Activated naive CD4-positive, alpha-beta T cell treated with anti-CD3 and anti-CD28 coated beads, Interleukin-2, amount 10 ng/mL, durations not matched to agents 5 hours and 36 hours (primary cell): ENCODE results near the gene KLRC3. TPM values are rescaled to one million over a fixed set of nuclear protein-coding genes. Genes with fewer than 3 reads are reported as not detected.

Experiments
- total RNA-seq, 2 experiments: library from RNA; stranded (reverse); gene quantifications; one replicate each; pipeline ENCODE4 v1.2.3, GENCODE V29; 2021

Gene KLRC3
- total RNA-seq: under 1 TPM in 1 of 2 experiments, not detected in 1; 0.30 TPM

DNA sequence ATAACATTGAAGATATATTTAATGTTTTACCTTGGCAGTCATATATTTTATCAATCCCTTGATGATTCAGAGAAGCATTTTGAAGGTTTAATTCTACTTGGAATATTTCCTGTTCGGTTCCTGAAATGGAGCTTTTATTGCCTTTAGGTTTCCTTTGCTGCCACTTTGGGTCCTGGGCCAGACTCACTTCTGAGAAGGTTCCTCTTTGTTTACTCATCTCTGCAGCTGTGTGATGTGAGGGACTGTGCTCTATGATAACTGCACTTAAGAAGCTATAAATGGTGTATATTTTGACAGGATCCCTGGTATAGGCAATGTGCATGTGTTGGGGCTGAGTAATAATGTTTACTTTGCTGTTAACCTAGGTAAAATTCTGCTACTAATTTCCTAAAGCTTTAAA is at the start of gene KLRC3:
Gene KLRC3 (minus strand): TSS at position 262 of the 400 bp plus-strand sequence. CDS start 45 bp downstream, at position 217.

GRCh38 chr12:10453156-10453555 is 32.8 kb upstream of the KLRC3 start, which contains the start of gene KLRC1:
TSS of gene KLRC1 (minus strand) at chr12:10453377. CDS start at chr12:10451156, 2,221 bp downstream.

DNA sequence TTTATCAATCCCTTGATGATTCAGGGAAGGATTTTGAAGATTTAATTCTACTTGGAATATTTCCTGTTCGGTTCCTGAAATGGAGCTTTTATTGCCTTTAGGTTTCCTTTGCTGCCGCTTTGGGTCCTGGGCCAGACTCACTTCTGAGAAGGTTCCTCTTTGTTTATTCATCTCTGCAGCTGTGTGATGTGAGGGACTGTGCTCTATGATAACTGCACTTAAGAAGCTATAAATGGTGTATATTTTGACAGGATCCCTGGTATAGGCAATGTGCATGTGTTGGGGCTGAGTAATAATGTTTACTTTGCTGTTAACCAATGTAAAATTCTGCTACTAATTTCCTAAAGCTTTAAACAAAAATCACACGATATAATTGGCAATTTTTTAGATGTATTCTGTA is 15.4 kb upstream of the KLRC3 start, which contains the start of gene KLRC2:
Gene KLRC2 (minus strand): TSS at position 195 of the 400 bp plus-strand sequence. CDS start 24 bp downstream, at position 171.

DNA sequence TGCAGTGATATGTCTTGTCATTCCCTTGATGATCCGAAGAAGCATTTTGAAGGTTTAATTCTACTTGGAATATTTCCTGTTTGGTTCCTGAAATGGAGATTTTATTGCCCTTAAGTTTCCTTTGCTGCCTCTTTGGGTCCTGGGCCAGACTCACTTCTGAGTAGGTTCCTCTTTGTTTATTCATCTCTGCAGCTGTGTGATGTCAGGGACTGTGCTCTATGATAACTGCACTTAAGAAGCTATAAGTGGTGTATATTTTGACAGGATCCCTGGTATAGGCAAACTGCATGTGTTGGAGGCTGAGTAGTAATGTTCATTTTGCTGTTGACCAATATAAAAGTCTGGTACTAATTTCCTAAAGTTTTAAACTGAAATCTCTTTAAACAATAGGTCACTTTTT is 11.0 kb downstream of the KLRC3 start, which contains the start of gene KLRC4:
Gene KLRC4 (minus strand): TSS at position 366 of the 400 bp plus-strand sequence. CDS start 182 bp downstream, at position 184.

DNA sequence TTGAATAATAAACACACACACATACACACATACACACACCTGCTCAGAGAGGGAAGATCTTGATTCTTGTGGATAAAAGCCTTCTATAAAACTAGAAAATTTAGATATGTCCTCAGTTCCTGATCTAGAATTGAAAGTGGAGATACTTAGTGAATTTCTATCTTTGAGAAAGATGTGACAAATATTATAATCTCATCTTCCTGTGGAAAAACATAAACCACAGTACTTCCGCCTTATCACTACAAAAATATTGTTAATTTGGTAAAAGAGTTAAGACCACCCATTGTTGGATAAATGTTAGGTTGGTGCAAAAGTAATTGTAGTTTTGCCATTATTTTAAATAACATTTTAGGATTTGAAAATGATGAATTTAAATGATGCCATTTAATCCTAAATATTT is 30.5 kb downstream of the KLRC3 start, which contains the start of gene KLRK1:
Gene KLRK1 (minus strand): TSS at position 138 of the 400 bp plus-strand sequence. CDS start 1,231 bp downstream, outside the sequence.

Other genes with a start within 250 kb of the KLRC3 start
- not detected for gene OLR1, start 248.5 kb downstream of the KLRC3 start, total RNA-seq
- not detected for gene TMEM52B, start 241.6 kb downstream of the KLRC3 start, total RNA-seq
- gene GABARAPL1, start 207.7 kb downstream of the KLRC3 start, total RNA-seq: 1 to 10 TPM; 9.0 TPM
- 1 to 10 TPM; 1.3 to 1.5 TPM for gene KLRD1, start 112.7 kb downstream of the KLRC3 start, total RNA-seq
- gene KLRK1, start 30.6 kb downstream of the KLRC3 start, total RNA-seq: 1 to 10 TPM in 1 of 2 experiments, under 1 TPM in 1; 0.87 to 1.5 TPM
- gene KLRC4, start 10.8 kb downstream of the KLRC3 start, total RNA-seq: not detected
- not detected for gene KLRC2, start 15.4 kb upstream of the KLRC3 start, total RNA-seq
- not detected for gene KLRC1, start 32.8 kb upstream of the KLRC3 start, total RNA-seq
- 1 to 10 TPM; 1.5 to 2.6 TPM for gene EIF2S3B, start 85.3 kb upstream of the KLRC3 start, total RNA-seq
- gene MAGOHB, start 193.0 kb upstream of the KLRC3 start, total RNA-seq: 10 to 100 TPM; 29.7 to 35.7 TPM